ENCODE measurements around the gene CGRRF1.

The CGRRF1 gene

DNA sequence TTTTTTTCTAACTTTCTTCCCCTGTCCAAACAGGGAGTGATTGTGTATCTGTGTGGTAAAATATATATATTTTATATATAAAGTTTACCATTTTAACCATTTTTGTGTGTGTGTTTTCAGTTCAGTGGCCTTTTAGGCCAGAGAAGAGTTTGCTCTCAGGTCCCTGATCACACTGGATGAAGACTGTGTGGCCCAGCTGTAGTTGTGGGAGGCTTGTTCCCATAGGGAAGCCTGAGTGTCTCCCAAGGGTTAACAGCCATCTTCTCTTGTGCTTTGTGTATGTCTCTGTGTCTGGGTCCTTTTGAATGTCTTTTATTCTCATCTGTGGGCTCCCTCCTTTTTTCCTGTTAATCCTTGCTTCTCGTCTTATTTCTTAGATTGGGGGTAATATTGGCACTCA, 23.4 kb downstream of the CGRRF1 start:
- H3K9me3 ChIP-seq (ENCODE audit: control insufficient read depth in 2 of 2, low read length in 2 of 2) = no peaks in the 10 kb centered on the region
- H3K27ac ChIP-seq (ENCODE audit: low read depth in 2 of 2, low read length in 2 of 2) = no peak overlapping the region
- no peak overlapping the region for H3K9ac ChIP-seq (ENCODE audit: low read depth in 1 of 2, low read length in 2 of 2)
- no peaks in the 10 kb centered on the region for H3K27me3 ChIP-seq (ENCODE audit: control insufficient read depth in 2 of 2, insufficient read depth in 2 of 2, low read length in 2 of 2)
- peaks cover 0 to 8% of the 10 kb centered on the region in 2 donors for H3K4me1 ChIP-seq (ENCODE audit: control insufficient read depth in 2 of 2, insufficient read depth in 2 of 2, low read length in 2 of 2)
- H3K4me3 ChIP-seq (ENCODE audit: low read length in 2 of 2) = no peak overlapping the region
- peaks cover under 1 to 1% of the 10 kb centered on the region in 2 donors for H3K36me3 ChIP-seq (ENCODE audit: control insufficient read depth in 2 of 2, insufficient read depth in 2 of 2, low read length in 2 of 2)

GRCh38 chr14:54535126-54535525, 25.4 kb downstream of the CGRRF1 start:
- H3K4me3 ChIP-seq (ENCODE audit: low read length in 2 of 2) = no peak overlapping the region
- no peaks in the 10 kb centered on the region for H3K9me3 ChIP-seq (ENCODE audit: control insufficient read depth in 2 of 2, low read length in 2 of 2)
- H3K9ac ChIP-seq (ENCODE audit: low read depth in 1 of 2, low read length in 2 of 2) = no peak overlapping the region
- peaks cover 3 to 4% of the 10 kb centered on the region in 2 donors for H3K36me3 ChIP-seq (ENCODE audit: control insufficient read depth in 2 of 2, insufficient read depth in 2 of 2, low read length in 2 of 2)
- H3K27ac ChIP-seq (ENCODE audit: low read depth in 2 of 2, low read length in 2 of 2) = no peak overlapping the region
- no peaks in the 10 kb centered on the region for H3K27me3 ChIP-seq (ENCODE audit: control insufficient read depth in 2 of 2, insufficient read depth in 2 of 2, low read length in 2 of 2)
- H3K4me1 ChIP-seq (ENCODE audit: control insufficient read depth in 2 of 2, insufficient read depth in 2 of 2, low read length in 2 of 2) = peaks cover 0 to 3% of the 10 kb centered on the region in 2 donors

- Histone ChIP-seq H3K4me1 (ENCODE audit: control insufficient read depth in 2 of 2, insufficient read depth in 2 of 2, low read length in 2 of 2) (peaks cover 0 to 3% of the 10 kb centered on the region in 2 donors), H3K36me3 (ENCODE audit: control insufficient read depth in 2 of 2, insufficient read depth in 2 of 2, low read length in 2 of 2) (peaks cover 3 to 4% of the 10 kb centered on the region in 2 donors), H3K27me3 (ENCODE audit: control insufficient read depth in 2 of 2, insufficient read depth in 2 of 2, low read length in 2 of 2) (no peaks in the 10 kb centered on the region), H3K4me3 (ENCODE audit: low read length in 2 of 2) (no peak overlapping the region), H3K9ac (ENCODE audit: low read depth in 1 of 2, low read length in 2 of 2) (no peak overlapping the region), H3K27ac (ENCODE audit: low read depth in 2 of 2, low read length in 2 of 2) (no peak overlapping the region), H3K9me3 (ENCODE audit: control insufficient read depth in 2 of 2, low read length in 2 of 2) (no peaks in the 10 kb centered on the region)
Observed at GRCh38 chr14:54535646-54536045, 25.9 kb downstream of the CGRRF1 start.

- Histone ChIP-seq H3K4me3 (ENCODE audit: low read length in 2 of 2) (no peak overlapping the region), H3K27ac (ENCODE audit: low read depth in 2 of 2, low read length in 2 of 2) (no peak overlapping the region), H3K4me1 (ENCODE audit: control insufficient read depth in 2 of 2, insufficient read depth in 2 of 2, low read length in 2 of 2) (peaks cover 0 to 3% of the 10 kb centered on the region in 2 donors), H3K27me3 (ENCODE audit: control insufficient read depth in 2 of 2, insufficient read depth in 2 of 2, low read length in 2 of 2) (no peaks in the 10 kb centered on the region), H3K36me3 (ENCODE audit: control insufficient read depth in 2 of 2, insufficient read depth in 2 of 2, low read length in 2 of 2) (peaks cover 3 to 4% of the 10 kb centered on the region in 2 donors), H3K9ac (ENCODE audit: low read depth in 1 of 2, low read length in 2 of 2) (no peak overlapping the region), H3K9me3 (ENCODE audit: control insufficient read depth in 2 of 2, low read length in 2 of 2) (no peaks in the 10 kb centered on the region)
Observed at GRCh38 chr14:54537651-54538050, 27.9 kb downstream of the CGRRF1 start.

- H3K27ac ChIP-seq (ENCODE audit: low read depth in 2 of 2, low read length in 2 of 2) = no peak overlapping the region
- H3K4me3 ChIP-seq (ENCODE audit: low read length in 2 of 2) = no peak overlapping the region
- H3K9ac ChIP-seq (ENCODE audit: low read depth in 1 of 2, low read length in 2 of 2) = no peak overlapping the region
- H3K36me3 ChIP-seq (ENCODE audit: control insufficient read depth in 2 of 2, insufficient read depth in 2 of 2, low read length in 2 of 2) = peaks cover 3 to 4% of the 10 kb centered on the region in 2 donors
- no peaks in the 10 kb centered on the region for H3K9me3 ChIP-seq (ENCODE audit: control insufficient read depth in 2 of 2, low read length in 2 of 2)
- peaks cover 0 to 3% of the 10 kb centered on the region in 2 donors for H3K4me1 ChIP-seq (ENCODE audit: control insufficient read depth in 2 of 2, insufficient read depth in 2 of 2, low read length in 2 of 2)
- no peaks in the 10 kb centered on the region for H3K27me3 ChIP-seq (ENCODE audit: control insufficient read depth in 2 of 2, insufficient read depth in 2 of 2, low read length in 2 of 2)
Observed at GRCh38 chr14:54538055-54538454, 28.3 kb downstream of the CGRRF1 start.

DNA sequence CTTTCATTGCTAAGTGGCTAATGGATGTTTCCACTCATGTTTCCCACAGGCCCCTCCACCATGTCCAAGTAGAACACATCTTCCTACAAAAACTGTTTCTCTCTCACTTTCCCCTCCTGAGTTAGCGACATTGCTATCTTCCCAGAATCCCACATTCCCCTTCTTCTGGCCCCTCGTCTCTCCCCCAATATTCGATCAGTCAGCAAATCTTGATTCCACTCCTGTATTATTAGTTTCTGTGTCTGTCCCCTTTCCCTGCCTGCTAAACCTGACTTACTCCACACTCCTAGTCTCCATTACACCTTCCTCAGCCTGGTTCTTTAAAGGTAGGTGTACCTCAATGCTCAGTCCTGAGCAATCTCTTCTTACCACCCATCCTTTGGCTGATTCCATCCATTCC, 37.9 kb downstream of the CGRRF1 start:
- Histone ChIP-seq H3K9ac (ENCODE audit: low read depth in 1 of 2, low read length in 2 of 2) (no peak overlapping the region), H3K36me3 (ENCODE audit: control insufficient read depth in 2 of 2, insufficient read depth in 2 of 2, low read length in 2 of 2) (no peaks in the 10 kb centered on the region), H3K9me3 (ENCODE audit: control insufficient read depth in 2 of 2, low read length in 2 of 2) (no peaks in the 10 kb centered on the region), H3K4me3 (ENCODE audit: low read length in 2 of 2) (no peak overlapping the region), H3K4me1 (ENCODE audit: control insufficient read depth in 2 of 2, insufficient read depth in 2 of 2, low read length in 2 of 2) (no peaks in the 10 kb centered on the region), H3K27me3 (ENCODE audit: control insufficient read depth in 2 of 2, insufficient read depth in 2 of 2, low read length in 2 of 2) (no peaks in the 10 kb centered on the region), H3K27ac (ENCODE audit: low read depth in 2 of 2, low read length in 2 of 2) (no peak overlapping the region)

DNA sequence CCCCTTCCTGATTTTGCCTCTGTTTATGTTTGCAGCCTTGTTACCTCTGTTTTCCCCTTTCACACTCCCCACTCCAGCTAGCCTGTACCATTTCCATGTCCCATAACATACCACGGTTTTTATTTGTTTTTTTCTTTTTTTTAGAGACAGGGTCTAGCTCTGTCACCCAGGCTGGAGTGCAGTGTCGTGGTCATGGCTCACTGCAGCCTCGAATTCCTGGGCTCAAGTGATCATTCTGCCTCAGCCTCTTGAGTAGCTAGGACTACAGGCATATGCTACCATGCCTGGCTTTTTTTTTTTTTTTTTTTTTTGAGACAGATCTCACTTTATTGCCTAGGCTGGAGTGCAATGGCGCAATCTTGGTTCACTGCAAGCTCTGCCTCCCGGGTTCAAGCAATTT, 38.8 kb downstream of the CGRRF1 start:
- Histone ChIP-seq H3K27me3 (ENCODE audit: control insufficient read depth in 2 of 2, insufficient read depth in 2 of 2, low read length in 2 of 2) (no peaks in the 10 kb centered on the region), H3K36me3 (ENCODE audit: control insufficient read depth in 2 of 2, insufficient read depth in 2 of 2, low read length in 2 of 2) (no peaks in the 10 kb centered on the region), H3K9ac (ENCODE audit: low read depth in 1 of 2, low read length in 2 of 2) (no peak overlapping the region), H3K27ac (ENCODE audit: low read depth in 2 of 2, low read length in 2 of 2) (no peak overlapping the region), H3K9me3 (ENCODE audit: control insufficient read depth in 2 of 2, low read length in 2 of 2) (no peaks in the 10 kb centered on the region), H3K4me3 (ENCODE audit: low read length in 2 of 2) (no peak overlapping the region), H3K4me1 (ENCODE audit: control insufficient read depth in 2 of 2, insufficient read depth in 2 of 2, low read length in 2 of 2) (no peaks in the 10 kb centered on the region)

- H3K36me3 ChIP-seq (ENCODE audit: control insufficient read depth in 2 of 2, insufficient read depth in 2 of 2, low read length in 2 of 2) = no peaks in the 10 kb centered on the region
- H3K9me3 ChIP-seq (ENCODE audit: control insufficient read depth in 2 of 2, low read length in 2 of 2) = no peaks in the 10 kb centered on the region
- H3K27me3 ChIP-seq (ENCODE audit: control insufficient read depth in 2 of 2, insufficient read depth in 2 of 2, low read length in 2 of 2) = no peaks in the 10 kb centered on the region
- H3K9ac ChIP-seq (ENCODE audit: low read depth in 1 of 2, low read length in 2 of 2) = no peak overlapping the region
- no peak overlapping the region for H3K27ac ChIP-seq (ENCODE audit: low read depth in 2 of 2, low read length in 2 of 2)
- H3K4me1 ChIP-seq (ENCODE audit: control insufficient read depth in 2 of 2, insufficient read depth in 2 of 2, low read length in 2 of 2) = no peaks in the 10 kb centered on the region
- H3K4me3 ChIP-seq (ENCODE audit: low read length in 2 of 2) = no peak overlapping the region
Observed at GRCh38 chr14:54549862-54550261, 40.2 kb downstream of the CGRRF1 start.

DNA sequence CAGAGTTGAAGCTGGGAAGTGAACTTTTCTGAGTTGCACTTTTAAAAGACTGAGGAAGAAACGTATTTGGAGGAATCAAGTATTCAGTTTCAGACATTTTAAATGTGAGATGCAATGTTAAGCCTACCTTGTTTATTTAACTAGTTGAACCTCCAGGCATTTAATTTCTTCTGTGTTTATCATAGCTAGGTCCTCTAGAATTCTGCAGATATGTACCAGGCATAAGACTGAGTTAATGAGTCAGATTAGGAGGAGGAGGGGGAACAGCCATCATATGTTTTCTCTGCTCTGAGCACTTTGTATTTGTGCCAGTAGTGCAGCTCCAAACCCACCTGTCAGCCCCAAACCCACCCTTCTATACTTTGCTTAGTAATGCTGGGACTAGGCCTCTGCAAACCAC, 40.8 kb downstream of the CGRRF1 start:
- Histone ChIP-seq H3K4me1 (ENCODE audit: control insufficient read depth in 2 of 2, insufficient read depth in 2 of 2, low read length in 2 of 2) (no peaks in the 10 kb centered on the region), H3K9me3 (ENCODE audit: control insufficient read depth in 2 of 2, low read length in 2 of 2) (no peaks in the 10 kb centered on the region), H3K27me3 (ENCODE audit: control insufficient read depth in 2 of 2, insufficient read depth in 2 of 2, low read length in 2 of 2) (no peaks in the 10 kb centered on the region), H3K4me3 (ENCODE audit: low read length in 2 of 2) (no peak overlapping the region), H3K27ac (ENCODE audit: low read depth in 2 of 2, low read length in 2 of 2) (no peak overlapping the region), H3K9ac (ENCODE audit: low read depth in 1 of 2, low read length in 2 of 2) (no peak overlapping the region), H3K36me3 (ENCODE audit: control insufficient read depth in 2 of 2, insufficient read depth in 2 of 2, low read length in 2 of 2) (no peaks in the 10 kb centered on the region)

DNA sequence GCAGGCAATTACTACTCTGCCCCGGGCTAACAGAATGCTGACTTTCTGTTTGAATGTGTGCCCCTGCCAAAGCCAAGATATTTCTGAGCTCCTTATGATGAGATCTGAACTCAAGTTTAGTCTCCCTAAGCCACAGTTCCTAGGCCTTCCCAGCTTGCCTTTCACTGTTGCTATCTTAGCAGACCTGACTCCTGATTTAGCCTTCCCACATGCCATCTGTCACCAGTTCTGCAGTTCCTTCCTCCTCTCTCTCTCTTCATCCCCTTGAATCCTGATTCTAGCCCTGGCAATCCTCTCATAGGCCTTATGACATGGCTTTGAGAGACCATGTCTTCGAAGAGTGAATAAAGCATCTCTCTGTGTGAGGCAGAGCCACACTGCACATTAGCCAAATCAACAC, 44.7 kb downstream of the CGRRF1 start:
- H3K27ac ChIP-seq (ENCODE audit: low read depth in 2 of 2, low read length in 2 of 2) = no peak overlapping the region
- no peaks in the 10 kb centered on the region for H3K9me3 ChIP-seq (ENCODE audit: control insufficient read depth in 2 of 2, low read length in 2 of 2)
- no peaks in the 10 kb centered on the region for H3K27me3 ChIP-seq (ENCODE audit: control insufficient read depth in 2 of 2, insufficient read depth in 2 of 2, low read length in 2 of 2)
- no peaks in the 10 kb centered on the region for H3K4me1 ChIP-seq (ENCODE audit: control insufficient read depth in 2 of 2, insufficient read depth in 2 of 2, low read length in 2 of 2)
- H3K36me3 ChIP-seq (ENCODE audit: control insufficient read depth in 2 of 2, insufficient read depth in 2 of 2, low read length in 2 of 2) = no peaks in the 10 kb centered on the region
- no peak overlapping the region for H3K9ac ChIP-seq (ENCODE audit: low read depth in 1 of 2, low read length in 2 of 2)
- H3K4me3 ChIP-seq (ENCODE audit: low read length in 2 of 2) = no peak overlapping the region

DNA sequence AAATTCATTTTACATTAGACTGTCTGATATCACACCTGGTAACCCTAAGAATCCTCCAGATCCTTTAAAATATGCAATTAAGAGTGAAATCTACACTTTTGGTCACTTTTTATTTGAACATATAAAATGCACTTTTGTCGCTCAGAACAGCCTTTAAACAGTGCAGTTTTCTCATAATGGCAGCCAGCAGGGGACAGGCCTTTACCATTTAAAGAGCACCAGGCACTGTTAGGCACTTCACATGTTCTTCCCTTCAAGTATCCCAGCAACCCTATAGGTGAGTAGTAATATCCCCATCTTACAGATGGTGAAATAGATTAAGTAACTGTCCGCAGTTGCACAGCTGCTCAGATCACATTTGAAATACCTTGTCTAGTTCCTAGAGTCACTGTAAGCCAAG, 45.9 kb downstream of the CGRRF1 start:
- Histone ChIP-seq H3K4me3 (ENCODE audit: low read length in 2 of 2) (no peak overlapping the region), H3K4me1 (ENCODE audit: control insufficient read depth in 2 of 2, insufficient read depth in 2 of 2, low read length in 2 of 2) (no peaks in the 10 kb centered on the region), H3K9ac (ENCODE audit: low read depth in 1 of 2, low read length in 2 of 2) (no peak overlapping the region), H3K27me3 (ENCODE audit: control insufficient read depth in 2 of 2, insufficient read depth in 2 of 2, low read length in 2 of 2) (no peaks in the 10 kb centered on the region), H3K36me3 (ENCODE audit: control insufficient read depth in 2 of 2, insufficient read depth in 2 of 2, low read length in 2 of 2) (no peaks in the 10 kb centered on the region), H3K9me3 (ENCODE audit: control insufficient read depth in 2 of 2, low read length in 2 of 2) (no peaks in the 10 kb centered on the region), H3K27ac (ENCODE audit: low read depth in 2 of 2, low read length in 2 of 2) (no peak overlapping the region)
